Measurements from ENCODE around the gene RAB12. TPM values are rescaled to one million over a fixed set of nuclear protein-coding genes. Genes with fewer than 3 reads are reported as not detected.
A peak's percentile ranks its signal among the peaks of the same experiment; 100 is the strongest.

Gene RAB12
- total RNA-seq, 1 experiment from 2014 or later, result 51.3 TPM

- no CpG with 5 or more reads among the region's 36 CpGs for WGBS (ENCODE audit: extremely low coverage, insufficient read length, low lambda C conversion rate)
- no peak overlapping the region for H2BK120ac ChIP-seq (ENCODE audit: low read depth, low read length, poor library complexity, severe bottlenecking)
- no peak overlapping the region; a peak in 3 of 7 replicates for H3K27ac Mint-ChIP-seq
These were observed 50.5 kb downstream of the RAB12 start for GRCh38 chr18:8659609-8660242.

More at GRCh38 chr18:8659609-8660242, 50.5 kb downstream of the RAB12 start:
- no peak for TF ChIP-seq CTCF (conservative IDR thresholded peaks at IDR 0.05)
- H2BK15ac ChIP-seq (ENCODE audit: low read depth, low read length), result no peak overlapping the region
- H3K23ac ChIP-seq (ENCODE audit: insufficient read length, low read depth, low read length), result no peak overlapping the region
- no peaks in the 10 kb centered on the region for H3K79me1 ChIP-seq (ENCODE audit: insufficient read depth, low read depth, low read length, poor library complexity, severe bottlenecking)
- peak; percentile 44 for DNase-seq
- no peaks in the 10 kb centered on the region for H3K27me3 ChIP-seq (ENCODE audit: insufficient read depth, low read length)
- peak overlapping the region; percentile 65 for H3K14ac ChIP-seq (ENCODE audit: insufficient read depth, low read length)
- H2AFZ ChIP-seq (ENCODE audit: low read length), result no peak overlapping the region
- no peak overlapping the region for H2AK5ac ChIP-seq (ENCODE audit: insufficient read length, low read length)
- no peak overlapping the region for H2BK20ac ChIP-seq (ENCODE audit: low read depth, low read length, poor library complexity, severe bottlenecking)
- H3K4ac ChIP-seq (ENCODE audit: low read depth, low read length), result no peak overlapping the region
- no peaks in the 10 kb centered on the region; the same call in 1 of the 2 replicates for H3K27me3 Mint-ChIP-seq (ENCODE audit: low read depth)
- H3K18ac ChIP-seq (ENCODE audit: insufficient read length, low read depth, low read length), result peak overlapping the region; percentile 66
- no peak overlapping the region for H3K4me2 ChIP-seq (ENCODE audit: insufficient read depth, insufficient read length, low read length)
- H4K5ac ChIP-seq (ENCODE audit: insufficient read length, low read depth, low read length), result no peak overlapping the region
- H3K9me3 Mint-ChIP-seq, result no peaks in the 10 kb centered on the region; a peak in 1 of 5 replicates
- no peak overlapping the region for H4K91ac ChIP-seq (ENCODE audit: insufficient read length, low read depth, low read length)
- H3K36me3 Mint-ChIP-seq (ENCODE audit: insufficient read depth in 1 of 3, low read depth in 3 of 3), result no peaks in the 10 kb centered on the region
- no peak overlapping the region for H2BK12ac ChIP-seq (ENCODE audit: insufficient read length, low read depth, low read length)
- no peak overlapping the region for H2BK5ac ChIP-seq (ENCODE audit: insufficient read length, low read length)
- no peak overlapping the region for H3K4me3 Mint-ChIP-seq
- no peak overlapping the region for H3T11ph ChIP-seq (ENCODE audit: low read length)
- H3K23me2 ChIP-seq (ENCODE audit: insufficient read length, low read depth, low read length, poor library complexity, severe bottlenecking), result no peaks in the 10 kb centered on the region
- no peak overlapping the region for H3K9ac ChIP-seq (ENCODE audit: extremely low read depth, insufficient read length, low read length)
- no peaks in the 10 kb centered on the region for H4K20me1 ChIP-seq (ENCODE audit: control insufficient read depth, insufficient read depth, insufficient read length)
- H3K56ac ChIP-seq (ENCODE audit: insufficient read length, low read depth, low read length), result no peak overlapping the region
- no peaks in the 10 kb centered on the region for H3K79me2 ChIP-seq (ENCODE audit: insufficient read depth, low read length)
- peaks cover 49 to 52% of the 10 kb centered on the region in 2 experiments for H3K4me1 Mint-ChIP-seq
- no peak overlapping the region for H3K27ac ChIP-seq (ENCODE audit: insufficient read length, low read depth, low read length)
- peaks cover 7% of the 10 kb centered on the region for H3K4me1 ChIP-seq (ENCODE audit: insufficient read depth, low read length)
- no peak overlapping the region for H4K8ac ChIP-seq (replicated peaks; ENCODE audit: insufficient read length, low read depth, low read length)
- no peaks in the 10 kb centered on the region for H3K9me3 ChIP-seq (ENCODE audit: control insufficient read depth, low read depth, low read length)
